HCT116 (cell line): ENCODE measurements around the gene BABAM2. TPM values are rescaled to one million over a fixed set of nuclear protein-coding genes. Genes with fewer than 3 reads are reported as not detected.

Experiments used
- ATAC-seq: fragments of 200-7000 bp; cut with Tn5 transposase; 2 replicates; pipeline ENCODE4 v1.9.1; 2020; ENCODE audit warnings: mild to moderate bottlenecking, moderate library complexity
- BruUV-seq: library from RNA; stranded (reverse); fragments of 400-500 nt; replicated peaks from 2 replicates; lab custom pipeline; 2021; lab: Mats Ljungman, UMichigan
- CTCF ChIA-PET: fragments of 300-600 bp; sonication (Branson Sonifier 250); formaldehyde crosslinking; loops from one replicate; lab custom pipeline; 2021; ENCODE audit warnings: antibody characterized with exemption; lab: Charles Lee
- POLR2A ChIA-PET: fragments of 300-600, 350-600 bp; sonication (Branson Sonifier 250); formaldehyde crosslinking; loops from one replicate; lab custom pipeline; 2021; ENCODE audit warnings: antibody characterized with exemption; lab: Charles Lee
- RAD21 ChIA-PET, 2 experiments: fragments of 300-600 bp; sonication (Branson Sonifier 250); formaldehyde crosslinking; loops; one replicate each; lab custom pipeline; 2023; ENCODE audit warnings: low total read pairs in 2 of 2; ENCODE audit not compliant: uncharacterized antibody in 2 of 2, unreplicated experiment in 2 of 2, low non-redundant PET in 1 of 2; lab: Charles Lee
- DNase-seq: peaks from one replicate; pipeline ENCODE4 v3.0.0-alpha.2; 2010; ENCODE audit warnings: low read depth, low spot score
- H2AFZ ChIP-seq: fragments of 200-600 bp; shearing (Covaris generic), sonication (generic); 2 replicates; pipeline ENCODE4 v1.6.1; 2017; ENCODE audit warnings: low read depth, mixed run types, mixed read lengths, antibody characterized with exemption, low read length; ENCODE audit not compliant: poor library complexity, severe bottlenecking
- H3K27ac ChIP-seq: 2 replicates; pipeline ENCODE4 v1.5.1; 2012; ENCODE audit warnings: low read depth, low read length
- H3K27me3 ChIP-seq: fragments of 200-600 bp; sonication (generic); 2 replicates; pipeline ENCODE4 v1.6.1; 2016; ENCODE audit warnings: mixed run types, low read length, mixed read lengths; ENCODE audit not compliant: insufficient read depth
- H3K36me3 ChIP-seq, 2 experiments: fragments of 200-500 bp in 1 of 2; fragments of 200-600 bp in 1 of 2; sonication (Bioruptor generic) in 1 of 2; sonication (generic) in 1 of 2; 2 replicates each; pipeline versions ENCODE4 v1.5.1 to v1.6.1; 2014 to 2016; ENCODE audit warnings: low read length in 2 of 2, inconsistent platforms in 1 of 2, mixed read lengths in 1 of 2, mixed run types in 1 of 2; ENCODE audit not compliant: insufficient read depth in 2 of 2, control insufficient read depth in 1 of 2
- H3K4me1 ChIP-seq, 2 experiments: fragments of 200-600 bp in 1 of 2; sonication (generic) in 1 of 2; 2 replicates each; pipeline versions ENCODE4 v1.5.1 to v1.6.1; 2012 to 2017; ENCODE audit warnings: low read length in 2 of 2, inconsistent platforms in 1 of 2, mild to moderate bottlenecking in 1 of 2, mixed read lengths in 1 of 2, mixed run types in 1 of 2, moderate library complexity in 1 of 2; ENCODE audit not compliant: insufficient read depth in 2 of 2, control insufficient read depth in 1 of 2
- H3K4me2 ChIP-seq: fragments of 200-600 bp; sonication (generic); 2 replicates; pipeline ENCODE4 v1.6.1; 2017; ENCODE audit warnings: mixed run types, low read length, mixed read lengths
- H3K4me3 ChIP-seq, 2 experiments: fragments of 200-600 bp in 1 of 2; sonication (generic) in 1 of 2; replicated peaks in 1 of 2; 2 replicates each; pipeline ENCODE4 v1.5.1; 2011 to 2016; ENCODE audit warnings: low read length in 2 of 2, control low read depth in 1 of 2, low read depth in 1 of 2, mild to moderate bottlenecking in 1 of 2, mixed read lengths in 1 of 2, mixed run types in 1 of 2
- H3K79me2 ChIP-seq: fragments of 200-600 bp; sonication (generic); 2 replicates; pipeline ENCODE4 v1.6.1; 2017; ENCODE audit warnings: mild to moderate bottlenecking, mixed run types, low read length, moderate library complexity, mixed read lengths; ENCODE audit not compliant: insufficient read depth
- H3K9ac ChIP-seq: fragments of 200-600 bp; sonication (generic); 2 replicates; pipeline ENCODE4 v1.6.1; 2016; ENCODE audit warnings: low read length, mixed read lengths
- H3K9me2 ChIP-seq: fragments of 200-600 bp; sonication (generic), shearing (Covaris generic); 2 replicates; pipeline ENCODE4 v1.6.1; 2017; ENCODE audit warnings: mixed run types, mild to moderate bottlenecking, moderate library complexity; ENCODE audit not compliant: insufficient read depth
- H3K9me3 ChIP-seq, 2 experiments: fragments of 200-500 bp in 1 of 2; fragments of 200-600 bp in 1 of 2; sonication (Bioruptor generic) in 1 of 2; sonication (generic) in 1 of 2; 2 replicates each; pipeline ENCODE4 v1.6.1; 2014 to 2017; ENCODE audit warnings: low read length in 2 of 2, mixed read lengths in 2 of 2, inconsistent platforms in 1 of 2, low read depth in 1 of 2, mild to moderate bottlenecking in 1 of 2, mixed run types in 1 of 2, moderate library complexity in 1 of 2; ENCODE audit not compliant: control insufficient read depth in 1 of 2, insufficient read depth in 1 of 2
- H4K20me1 ChIP-seq: fragments of 200-600 bp; sonication (generic), shearing (Covaris generic); 2 replicates; pipeline ENCODE4 v1.6.1; 2017; ENCODE audit warnings: mixed run types, mild to moderate bottlenecking, moderate library complexity; ENCODE audit not compliant: insufficient read depth
- CBX3 ChIP-seq: IDR thresholded peaks from 2 replicates; pipeline ENCODE4 v1.6.1; 2012; ENCODE audit warnings: low read depth
- CEBPB ChIP-seq: IDR thresholded peaks from 2 replicates; pipeline ENCODE4 v1.6.1; 2012; ENCODE audit warnings: low read depth
- EGR1 ChIP-seq: IDR thresholded peaks from 2 replicates; pipeline ENCODE4 v1.6.1; 2012; ENCODE audit warnings: low read depth
- ELF1 ChIP-seq: IDR thresholded peaks from 2 replicates; pipeline ENCODE4 v1.6.1; 2012; ENCODE audit warnings: low read depth, borderline replicate concordance
- EZH2 ChIP-seq: fragments of 200-600 bp; sonication (generic); IDR thresholded peaks from 2 replicates; pipeline ENCODE4 v1.6.1; 2017; ENCODE audit warnings: antibody characterized with exemption, mixed run types
- EZH2phosphoT487 ChIP-seq: fragments of 200-600 bp; IDR thresholded peaks from 2 replicates; pipeline ENCODE4 v1.6.1; 2018; ENCODE audit warnings: antibody characterized with exemption, borderline replicate concordance
- JUND ChIP-seq: IDR thresholded peaks from 2 replicates; pipeline ENCODE4 v1.6.1; 2012
- POLR2A ChIP-seq: IDR thresholded peaks from 2 replicates; pipeline ENCODE4 v1.7.0; 2011; ENCODE audit warnings: borderline replicate concordance; ENCODE audit not compliant: insufficient read depth, insufficient read length; ENCODE audit errors: extremely low read depth
- POLR2AphosphoS5 ChIP-seq: IDR thresholded peaks from 2 replicates; pipeline ENCODE4 v1.6.1; 2011; ENCODE audit warnings: mild to moderate bottlenecking, low read depth, low read length, moderate library complexity
- RAD21 ChIP-seq: IDR thresholded peaks from 2 replicates; pipeline ENCODE4 v1.6.1; 2012; ENCODE audit warnings: low read depth, mild to moderate bottlenecking
- SP1 ChIP-seq: IDR thresholded peaks from 2 replicates; pipeline ENCODE4 v1.6.1; 2012; ENCODE audit warnings: low read depth
- YY1 ChIP-seq: IDR thresholded peaks from 2 replicates; pipeline ENCODE4 v1.6.1; 2011; ENCODE audit warnings: low read length, low read depth, moderate library complexity, mild to moderate bottlenecking; ENCODE audit not compliant: insufficient replicate concordance; ENCODE audit errors: extremely low read depth
- ZFX ChIP-seq: fragments of 450-650 bp; IDR thresholded peaks from 2 replicates; pipeline ENCODE4 v1.6.1; 2017
- intact Hi-C: fragments of 100-400 bp; cut with micrococcal nuclease; formaldehyde crosslinking; loops from 2 replicates; pipeline ENCODE4 v1.10.0; 2022
- total RNA-seq: library from RNA; stranded (reverse); gene quantifications from one replicate; pipeline ENCODE4 v1.2.1, GENCODE V29; 2021; ENCODE audit not compliant: unreplicated experiment
- TF ChIP-seq, protein P1 (sequence below): IDR thresholded peaks from 2 replicates; pipeline ENCODE4 v1.6.1; 2012
- TF ChIP-seq, protein P2 (sequence below): IDR thresholded peaks from 2 replicates; pipeline ENCODE4 v1.6.1; 2012
- TF ChIP-seq, protein P3 (sequence below): IDR thresholded peaks from 2 replicates; pipeline ENCODE4 v1.6.1; 2011; ENCODE audit warnings: mild to moderate bottlenecking, low read length, moderate library complexity; ENCODE audit not compliant: insufficient replicate concordance; ENCODE audit errors: extremely low read depth
- TF ChIP-seq, protein P4 (sequence below), 3 experiments: fragments of 200-600 bp in 1 of 3; sonication (generic) in 1 of 3; IDR thresholded peaks in 2 of 3; conservative IDR thresholded peaks in 1 of 3; 2 replicates each; pipeline ENCODE4 v1.5.1; 2012 to 2017; ENCODE audit warnings: low read depth in 2 of 3, low read length in 2 of 3, antibody characterized with exemption in 1 of 3, borderline replicate concordance in 1 of 3, control low read depth in 1 of 3, mild to moderate bottlenecking in 1 of 3, mixed read lengths in 1 of 3, mixed run types in 1 of 3, moderate library complexity in 1 of 3; ENCODE audit not compliant: insufficient read depth in 1 of 3

BABAM2 gene
- total RNA-seq, 1 experiment from 2014 or later: 23.8 TPM

DNA sequence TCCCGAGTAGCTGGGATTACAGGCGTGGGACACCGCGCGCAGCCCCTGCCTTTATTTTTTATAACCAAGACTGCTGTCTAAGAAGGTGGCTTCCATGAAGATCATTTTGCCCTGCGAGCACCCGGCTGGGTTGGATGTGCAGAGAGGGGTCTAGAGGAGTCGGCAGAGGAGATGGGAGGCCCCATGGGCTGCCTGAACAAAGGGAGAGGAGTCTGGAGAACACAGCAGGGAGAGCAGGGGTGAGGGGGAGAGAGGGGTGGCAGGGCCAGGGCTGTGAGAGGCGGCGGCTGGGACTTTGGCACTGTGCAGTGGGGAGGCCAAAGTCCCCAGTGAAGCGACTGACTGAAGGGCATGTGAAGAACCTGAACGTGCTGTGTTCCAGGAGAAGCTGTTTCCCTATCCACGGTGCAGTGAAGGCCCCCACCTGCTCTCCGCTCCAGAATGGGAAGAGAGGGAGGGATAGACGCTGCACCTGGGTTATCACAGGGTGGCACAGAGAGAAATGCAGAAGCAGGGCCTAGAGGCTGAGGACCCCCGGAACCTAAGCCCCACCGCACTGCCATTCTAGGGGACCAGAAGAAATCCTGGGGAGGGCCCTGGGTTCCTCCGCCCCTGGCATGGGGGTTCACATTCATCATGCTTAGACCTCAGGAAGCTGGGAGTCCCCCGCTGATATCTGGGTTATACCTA is 477.3 kb downstream of the BABAM2 start:
- Histone ChIP-seq H3K27me3 (no peaks in the 10 kb centered on the region), H3K9ac (no peak overlapping the region), H3K27ac (no peak overlapping the region), H4K20me1 (no peaks in the 10 kb centered on the region), H3K4me2 (no peak overlapping the region), H3K4me1 (peaks cover 0 to 9% of the 10 kb centered on the region in 2 experiments; a peak in 2 of 4 replicates), H3K4me3 (no peak overlapping the region), H2AFZ (no peak overlapping the region), H3K36me3 (no peaks in the 10 kb centered on the region), H3K9me3 (no peaks in the 10 kb centered on the region), H3K9me2 (no peaks in the 10 kb centered on the region), H3K79me2 (no peaks in the 10 kb centered on the region)
- ChIA-PET POLR2A (no interaction called here), RAD21 (no interaction called here), CTCF (no interaction called here)
- intact Hi-C loops: no loop called here
- no TSS peak for BruUV-seq
- no peak for TF ChIP-seq EGR1
- TF ChIP-seq, protein P1, sequence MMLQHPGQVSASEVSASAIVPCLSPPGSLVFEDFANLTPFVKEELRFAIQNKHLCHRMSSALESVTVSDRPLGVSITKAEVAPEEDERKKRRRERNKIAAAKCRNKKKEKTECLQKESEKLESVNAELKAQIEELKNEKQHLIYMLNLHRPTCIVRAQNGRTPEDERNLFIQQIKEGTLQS: no peak
- TF ChIP-seq JUND: no peak
- no peak for TF ChIP-seq POLR2A
- no peak for TF ChIP-seq CBX3
- no peak for TF ChIP-seq SP1
- no peak for TF ChIP-seq EZH2
- TF ChIP-seq POLR2AphosphoS5: no peak
- TF ChIP-seq EZH2phosphoT487: no peak
- no peak for TF ChIP-seq ZFX
- TF ChIP-seq, protein P2, sequence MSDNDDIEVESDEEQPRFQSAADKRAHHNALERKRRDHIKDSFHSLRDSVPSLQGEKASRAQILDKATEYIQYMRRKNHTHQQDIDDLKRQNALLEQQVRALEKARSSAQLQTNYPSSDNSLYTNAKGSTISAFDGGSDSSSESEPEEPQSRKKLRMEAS: no peak
- TF ChIP-seq ELF1: no peak
- TF ChIP-seq, protein P3, sequence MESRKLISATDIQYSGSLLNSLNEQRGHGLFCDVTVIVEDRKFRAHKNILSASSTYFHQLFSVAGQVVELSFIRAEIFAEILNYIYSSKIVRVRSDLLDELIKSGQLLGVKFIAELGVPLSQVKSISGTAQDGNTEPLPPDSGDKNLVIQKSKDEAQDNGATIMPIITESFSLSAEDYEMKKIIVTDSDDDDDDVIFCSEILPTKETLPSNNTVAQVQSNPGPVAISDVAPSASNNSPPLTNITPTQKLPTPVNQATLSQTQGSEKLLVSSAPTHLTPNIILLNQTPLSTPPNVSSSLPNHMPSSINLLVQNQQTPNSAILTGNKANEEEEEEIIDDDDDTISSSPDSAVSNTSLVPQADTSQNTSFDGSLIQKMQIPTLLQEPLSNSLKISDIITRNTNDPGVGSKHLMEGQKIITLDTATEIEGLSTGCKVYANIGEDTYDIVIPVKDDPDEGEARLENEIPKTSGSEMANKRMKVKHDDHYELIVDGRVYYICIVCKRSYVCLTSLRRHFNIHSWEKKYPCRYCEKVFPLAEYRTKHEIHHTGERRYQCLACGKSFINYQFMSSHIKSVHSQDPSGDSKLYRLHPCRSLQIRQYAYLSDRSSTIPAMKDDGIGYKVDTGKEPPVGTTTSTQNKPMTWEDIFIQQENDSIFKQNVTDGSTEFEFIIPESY: no peak
- TF ChIP-seq CEBPB: no peak
- TF ChIP-seq, protein P4, sequence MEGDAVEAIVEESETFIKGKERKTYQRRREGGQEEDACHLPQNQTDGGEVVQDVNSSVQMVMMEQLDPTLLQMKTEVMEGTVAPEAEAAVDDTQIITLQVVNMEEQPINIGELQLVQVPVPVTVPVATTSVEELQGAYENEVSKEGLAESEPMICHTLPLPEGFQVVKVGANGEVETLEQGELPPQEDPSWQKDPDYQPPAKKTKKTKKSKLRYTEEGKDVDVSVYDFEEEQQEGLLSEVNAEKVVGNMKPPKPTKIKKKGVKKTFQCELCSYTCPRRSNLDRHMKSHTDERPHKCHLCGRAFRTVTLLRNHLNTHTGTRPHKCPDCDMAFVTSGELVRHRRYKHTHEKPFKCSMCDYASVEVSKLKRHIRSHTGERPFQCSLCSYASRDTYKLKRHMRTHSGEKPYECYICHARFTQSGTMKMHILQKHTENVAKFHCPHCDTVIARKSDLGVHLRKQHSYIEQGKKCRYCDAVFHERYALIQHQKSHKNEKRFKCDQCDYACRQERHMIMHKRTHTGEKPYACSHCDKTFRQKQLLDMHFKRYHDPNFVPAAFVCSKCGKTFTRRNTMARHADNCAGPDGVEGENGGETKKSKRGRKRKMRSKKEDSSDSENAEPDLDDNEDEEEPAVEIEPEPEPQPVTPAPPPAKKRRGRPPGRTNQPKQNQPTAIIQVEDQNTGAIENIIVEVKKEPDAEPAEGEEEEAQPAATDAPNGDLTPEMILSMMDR (IDR thresholded peaks at IDR 0.05 in 2 of 3, conservative IDR thresholded peaks at IDR 0.05 in 1 of 3; ENCODE audit: borderline replicate concordance in 1 of 3, insufficient read depth in 1 of 3, low read depth in 2 of 3, low read length in 2 of 3): no peak
- no peak for TF ChIP-seq YY1
- no peak for TF ChIP-seq RAD21
- no peak for ATAC-seq
- DNase-seq: no peak
